Hematopoietic multipotent progenitor cell treated with erythropoietin and hydrocortisone succinate and interleukin-3 and kit ligand, for 4 days (in vitro differentiated cells): ENCODE measurements around the gene ARID5B.

Experiments used
- DNase-seq: peaks from one replicate; pipeline ENCODE4 v3.0.0-alpha.2; 2015

The ARID5B gene

GRCh38 chr10:62037166-62037831, 135.8 kb downstream of the ARID5B start:
- DNase-seq: peak; percentile 35

GRCh38 chr10:62037890-62038608, 136.6 kb downstream of the ARID5B start:
- DNase-seq: peak; percentile 24

- DNase-seq: peak; percentile 92
Measured at GRCh38 chr10:62038609-62039190, 137.2 kb downstream of the ARID5B start.

GRCh38 chr10:62039954-62040353, 138.5 kb downstream of the ARID5B start:
- no peak for DNase-seq

- DNase-seq: no peak
Measured at GRCh38 chr10:62040881-62041280, 139.4 kb downstream of the ARID5B start.

- DNase-seq: peak; percentile 34
Measured at GRCh38 chr10:62043421-62044021, 142.0 kb downstream of the ARID5B start.

- no peak for DNase-seq
Measured at GRCh38 chr10:62044566-62044965, 143.1 kb downstream of the ARID5B start.

- DNase-seq: peak; percentile 75
Measured at GRCh38 chr10:62045765-62046521, 144.4 kb downstream of the ARID5B start.

- peak; percentile 86 for DNase-seq
Measured at GRCh38 chr10:62046522-62047227, 145.2 kb downstream of the ARID5B start.

GRCh38 chr10:62047228-62047892, 145.9 kb downstream of the ARID5B start:
- DNase-seq: peak; percentile 47

- peak; percentile 54 for DNase-seq
Measured at GRCh38 chr10:62047960-62048383, 146.5 kb downstream of the ARID5B start.

- DNase-seq: no peak
Measured at GRCh38 chr10:62048470-62048869, 147.0 kb downstream of the ARID5B start.

GRCh38 chr10:62048919-62049623, 147.6 kb downstream of the ARID5B start:
- DNase-seq: no peak

- no peak for DNase-seq
Measured at GRCh38 chr10:62049624-62050345, 148.3 kb downstream of the ARID5B start.

- no peak for DNase-seq
Measured at GRCh38 chr10:62050346-62050892, 148.9 kb downstream of the ARID5B start.

GRCh38 chr10:62050893-62051433, 149.5 kb downstream of the ARID5B start:
- no peak for DNase-seq

- no peak for DNase-seq
Measured at GRCh38 chr10:62052276-62052675, 150.8 kb downstream of the ARID5B start.

- DNase-seq: no peak
Measured at GRCh38 chr10:62053860-62054259, 152.4 kb downstream of the ARID5B start.

GRCh38 chr10:62054408-62054807, 152.9 kb downstream of the ARID5B start:
- DNase-seq: no peak

- DNase-seq: no peak
Measured at GRCh38 chr10:62054830-62055229, 153.3 kb downstream of the ARID5B start.
